Measurements from ENCODE around the gene BDNF. TPM values are rescaled to one million over a fixed set of nuclear protein-coding genes. Genes with fewer than 3 reads are reported as not detected.
A peak's percentile ranks its signal among the peaks of the same experiment; 100 is the strongest.
"Not testable (repeated sequence)": the region's sequence is repeated elsewhere in the genome, so short reads cannot be mapped to it uniquely, and the experiment has no call there.

Gene BDNF
- total RNA-seq (2022) (2.8 and 6.3 TPM in 2 replicates), Bru-seq, nascent RNA (percentile 61 among the genes with signal in this experiment), BruChase-seq, experiment 1, labeled RNA remaining after a 6-hour chase (percentile 32 among the genes with signal in this experiment), BruChase-seq, experiment 2, labeled RNA remaining after a 2-hour chase (percentile 46 among the genes with signal in this experiment)
- long read RNA-seq, full-length matches to known transcripts, result 11 of 14 reads
- long read RNA-seq, partial matches to known transcripts, result 2 of 14 reads
- long read RNA-seq, other reads (novel, unspliced or antisense), result 1 of 14 reads

DNA sequence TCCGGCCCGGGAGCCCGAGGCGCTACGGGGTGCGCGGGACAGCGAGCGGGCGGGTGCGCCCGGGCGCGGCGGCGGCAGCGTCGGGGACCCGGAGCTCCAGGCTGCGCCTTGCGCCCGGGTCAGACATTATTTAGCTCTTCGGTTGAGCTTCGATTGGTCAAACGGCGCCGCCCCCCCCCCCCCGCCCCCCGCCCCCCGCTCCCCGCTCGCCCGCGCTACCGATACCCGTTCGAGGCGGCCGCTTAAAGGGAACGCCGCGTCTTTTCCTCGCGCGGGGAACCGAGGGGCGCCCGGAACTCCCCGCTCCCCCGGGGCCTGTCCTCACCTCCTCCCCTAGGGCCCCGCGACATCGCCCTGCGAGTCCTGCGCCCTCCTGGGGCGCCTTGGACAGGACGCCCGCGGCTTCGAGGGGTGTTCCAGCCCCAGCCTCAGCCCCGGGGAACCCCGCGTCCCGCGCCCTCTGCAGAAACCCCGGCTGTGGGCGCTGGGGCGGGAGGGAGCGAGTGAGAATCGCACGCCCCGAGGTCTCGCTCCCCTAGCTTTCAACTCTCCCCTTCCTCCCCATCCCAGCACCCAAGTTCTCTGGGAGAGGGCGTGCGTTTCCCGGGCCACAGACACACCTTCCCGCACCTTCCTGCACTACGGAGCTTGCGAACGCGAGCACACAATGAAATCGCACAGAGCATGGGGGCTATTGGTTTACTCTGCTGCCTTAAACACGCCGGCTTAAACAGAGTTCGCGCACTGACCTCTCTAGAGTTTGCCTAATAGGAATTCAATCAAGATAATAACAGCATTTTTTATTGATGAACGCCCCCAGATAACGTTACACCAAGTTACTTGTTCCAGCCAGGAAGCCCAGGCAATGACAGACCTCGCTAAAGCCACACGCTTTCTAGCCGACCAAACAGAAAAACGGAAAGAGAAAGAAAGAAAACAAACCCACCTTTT is at the start of gene BDNF:
BDNF (minus strand) TSS at position 105 of the 951 bp plus-strand sequence. CDS start 41,891 bp downstream, outside the sequence.
- CTCF ChIA-PET, result interaction anchor here (0.6 to 8.9 kb wide), 26 partner anchors 10 to 1645 kb away, joined by 3 to 139 read pairs (median 4); partner anchors contain the start of genes KIF18A and METTL15
- DNase-seq (ENCODE audit: unreplicated experiment), result peak; percentile 50
- Mint-ChIP-seq H3K9me3 (ENCODE audit: unreplicated experiment) (no peaks in the 10 kb centered on the region), H3K36me3 (ENCODE audit: insufficient read depth, unreplicated experiment) (no peaks in the 10 kb centered on the region), H3K4me1 (ENCODE audit: insufficient read depth, unreplicated experiment) (peaks cover 11% of the 10 kb centered on the region), H3K27ac (ENCODE audit: low read depth, unreplicated experiment) (peak within 1 kb of the TSS; percentile 82), H3K4me3 (ENCODE audit: unreplicated experiment) (peak within 1 kb of the TSS; percentile 97), H3K27me3 (ENCODE audit: insufficient read depth, unreplicated experiment) (no peaks in the 10 kb centered on the region)
- intact Hi-C loops (cut with micrococcal nuclease), result loop anchor here (2.0 to 5.0 kb wide), 2 partner anchors 406 to 1322 kb away; no protein-coding TSS in a partner anchor
- TF ChIP-seq, protein P1, sequence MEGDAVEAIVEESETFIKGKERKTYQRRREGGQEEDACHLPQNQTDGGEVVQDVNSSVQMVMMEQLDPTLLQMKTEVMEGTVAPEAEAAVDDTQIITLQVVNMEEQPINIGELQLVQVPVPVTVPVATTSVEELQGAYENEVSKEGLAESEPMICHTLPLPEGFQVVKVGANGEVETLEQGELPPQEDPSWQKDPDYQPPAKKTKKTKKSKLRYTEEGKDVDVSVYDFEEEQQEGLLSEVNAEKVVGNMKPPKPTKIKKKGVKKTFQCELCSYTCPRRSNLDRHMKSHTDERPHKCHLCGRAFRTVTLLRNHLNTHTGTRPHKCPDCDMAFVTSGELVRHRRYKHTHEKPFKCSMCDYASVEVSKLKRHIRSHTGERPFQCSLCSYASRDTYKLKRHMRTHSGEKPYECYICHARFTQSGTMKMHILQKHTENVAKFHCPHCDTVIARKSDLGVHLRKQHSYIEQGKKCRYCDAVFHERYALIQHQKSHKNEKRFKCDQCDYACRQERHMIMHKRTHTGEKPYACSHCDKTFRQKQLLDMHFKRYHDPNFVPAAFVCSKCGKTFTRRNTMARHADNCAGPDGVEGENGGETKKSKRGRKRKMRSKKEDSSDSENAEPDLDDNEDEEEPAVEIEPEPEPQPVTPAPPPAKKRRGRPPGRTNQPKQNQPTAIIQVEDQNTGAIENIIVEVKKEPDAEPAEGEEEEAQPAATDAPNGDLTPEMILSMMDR (IDR thresholded peaks at IDR 0.05; ENCODE audit: unreplicated experiment), result no peak
- no TSS peak for BruUV-seq (replicated peaks)
- POLR2A ChIA-PET, result interaction anchor here (0.6 to 6.6 kb wide), 7 partner anchors 10 to 1014 kb away, joined by 3 to 68 read pairs (median 6); partner anchors contain the start of genes KIF18A and METTL15

DNA sequence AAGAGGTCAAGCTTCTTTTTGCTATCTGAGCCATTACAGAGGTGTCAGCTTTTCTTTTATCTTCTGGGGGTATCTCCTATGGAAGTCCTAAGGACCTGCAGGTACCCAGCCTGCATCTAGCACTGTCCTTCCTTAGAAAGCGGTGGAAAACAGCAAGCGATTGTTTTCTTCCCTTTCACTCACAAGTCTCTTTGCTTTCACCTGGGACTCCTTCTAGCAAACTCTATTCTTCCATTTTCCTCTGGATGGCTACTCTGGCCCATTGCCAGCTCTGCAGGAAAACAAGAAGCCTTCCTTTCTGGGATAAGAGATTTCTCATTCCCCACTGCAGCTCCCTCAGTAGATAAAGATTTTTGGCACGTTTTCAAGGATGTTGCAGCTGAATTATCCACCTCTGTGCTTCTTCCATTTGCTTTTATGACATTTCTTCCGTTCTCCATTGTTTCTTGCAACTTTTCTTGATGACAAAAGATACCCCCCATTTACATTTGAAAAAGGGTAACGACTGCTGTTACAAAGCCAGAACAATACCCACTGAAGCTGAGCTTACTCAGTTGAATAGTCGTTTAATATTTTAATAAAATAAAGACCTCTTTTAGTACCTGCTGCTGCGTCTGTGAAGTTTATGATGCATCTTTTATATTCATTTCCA is 40.2 kb upstream of the BDNF start:
- intact Hi-C loops (cut with micrococcal nuclease), result no loop called here
- H3K4me3 Mint-ChIP-seq (ENCODE audit: unreplicated experiment), result no peak overlapping the region

DNA sequence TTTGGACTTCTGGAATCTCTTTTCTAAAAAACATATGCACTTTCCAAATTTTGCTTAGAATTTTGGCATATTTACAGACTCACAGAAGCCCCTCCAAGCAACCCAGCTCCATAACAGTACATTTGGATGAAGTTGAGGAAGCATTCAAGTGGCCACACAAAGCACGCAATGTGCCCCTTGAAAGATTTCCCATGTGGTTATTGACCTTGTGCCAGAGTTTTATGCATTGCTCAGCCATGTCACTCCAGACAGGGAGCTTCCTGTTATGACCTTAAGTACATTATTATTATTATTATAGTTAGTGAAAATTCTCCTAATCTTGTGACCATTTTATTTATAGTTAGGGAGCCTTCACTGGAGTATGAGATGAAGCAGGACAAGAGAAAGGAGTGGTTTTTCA is 35.0 kb upstream of the BDNF start:
- no peaks in the 10 kb centered on the region for H3K4me1 Mint-ChIP-seq (ENCODE audit: insufficient read depth, unreplicated experiment)
- ChIA-PET POLR2A (no interaction called here), CTCF (no interaction called here)
- H3K27me3 Mint-ChIP-seq (ENCODE audit: insufficient read depth, unreplicated experiment), result no peaks in the 10 kb centered on the region
- H3K9me3 Mint-ChIP-seq (ENCODE audit: unreplicated experiment), result no peaks in the 10 kb centered on the region
- H3K4me3 Mint-ChIP-seq (ENCODE audit: unreplicated experiment), result no peak overlapping the region
- BruUV-seq (replicated peaks), result no TSS peak
- no peaks in the 10 kb centered on the region for H3K36me3 Mint-ChIP-seq (ENCODE audit: insufficient read depth, unreplicated experiment)
- TF ChIP-seq, protein P1 (IDR thresholded peaks at IDR 0.05; ENCODE audit: unreplicated experiment), result no peak
- no peak overlapping the region for H3K27ac Mint-ChIP-seq (ENCODE audit: low read depth, unreplicated experiment)
- no peak for DNase-seq (ENCODE audit: unreplicated experiment)
- intact Hi-C loops (cut with micrococcal nuclease), result no loop called here

More for the DNA sequence above, 40.2 kb upstream of the BDNF start:
- DNase-seq (ENCODE audit: unreplicated experiment), result no peak
- no peaks in the 10 kb centered on the region for H3K4me1 Mint-ChIP-seq (ENCODE audit: insufficient read depth, unreplicated experiment)
- POLR2A ChIA-PET, result interaction anchor here (0.6 kb wide), 1 partner anchor 1108 kb away, joined by 3 read pairs; no protein-coding TSS in a partner anchor
- peaks cover 7% of the 10 kb centered on the region for H3K9me3 Mint-ChIP-seq (ENCODE audit: unreplicated experiment)
- TF ChIP-seq, protein P1 (IDR thresholded peaks at IDR 0.05; ENCODE audit: unreplicated experiment), result no peak
- no peaks in the 10 kb centered on the region for H3K36me3 Mint-ChIP-seq (ENCODE audit: insufficient read depth, unreplicated experiment)
- CTCF ChIA-PET, result interaction anchor here (0.6 to 1.0 kb wide), 3 partner anchors 31 to 1197 kb away, joined by 3 to 5 read pairs (median 3); no protein-coding TSS in a partner anchor
- H3K27ac Mint-ChIP-seq (ENCODE audit: low read depth, unreplicated experiment), result no peak overlapping the region
- no TSS peak for BruUV-seq (replicated peaks)
- H3K27me3 Mint-ChIP-seq (ENCODE audit: insufficient read depth, unreplicated experiment), result peaks cover 13% of the 10 kb centered on the region

GRCh38 chr11:27731803-27732202 is 31.5 kb upstream of the BDNF start:
- DNase-seq (ENCODE audit: unreplicated experiment); intact Hi-C loops (cut with micrococcal nuclease); H3K27ac Mint-ChIP-seq (ENCODE audit: low read depth, unreplicated experiment); H3K4me1 Mint-ChIP-seq (ENCODE audit: insufficient read depth, unreplicated experiment); H3K36me3 Mint-ChIP-seq (ENCODE audit: insufficient read depth, unreplicated experiment); H3K9me3 Mint-ChIP-seq (ENCODE audit: unreplicated experiment); H3K27me3 Mint-ChIP-seq (ENCODE audit: insufficient read depth, unreplicated experiment); BruUV-seq (replicated peaks); H3K4me3 Mint-ChIP-seq (ENCODE audit: unreplicated experiment): not testable (repeated sequence)
- POLR2A ChIA-PET, result interaction anchor here (0.6 kb wide), 1 partner anchor 1094 kb away, joined by 3 read pairs; no protein-coding TSS in a partner anchor
- CTCF ChIA-PET, result interaction anchor here (0.5 to 1.2 kb wide), 4 partner anchors 11 to 19 kb away, joined by 3 to 5 read pairs (median 4); no protein-coding TSS in a partner anchor
